HepG2 (cell line): Measurements from ENCODE around the gene P2RX6. TPM values are rescaled to one million over a fixed set of nuclear protein-coding genes. Genes with fewer than 3 reads are reported as not detected.
A peak's percentile ranks its signal among the peaks of the same experiment; 100 is the strongest.

ENCODE experiments used
- ARHGAP35 ChIP-seq: sonication (generic); formaldehyde crosslinking; IDR thresholded peaks from 2 replicates; pipeline ENCODE4 v1.9.0; 2022; ENCODE audit warnings: mild to moderate bottlenecking, inconsistent platforms, moderate library complexity, missing genetic modification reagents, borderline replicate concordance
- BORCS8-MEF2B ChIP-seq: sonication (generic); formaldehyde crosslinking; IDR thresholded peaks from 2 replicates; pipeline ENCODE4 v1.8.0; 2022; ENCODE audit warnings: mild to moderate bottlenecking, missing genetic modification reagents
- CENPT ChIP-seq: sonication (generic); formaldehyde crosslinking; IDR thresholded peaks from 2 replicates; pipeline ENCODE4 v1.8.0; 2022; ENCODE audit warnings: low read depth, mild to moderate bottlenecking, moderate library complexity, missing genetic modification reagents
- ETV5 ChIP-seq: IDR thresholded peaks from 2 replicates; pipeline ENCODE4 v1.6.1; 2018; ENCODE audit warnings: missing biosample characterization, missing genetic modification reagents, inconsistent platforms, borderline replicate concordance
- HNF4A ChIP-seq: sonication (generic); formaldehyde crosslinking; IDR thresholded peaks from 2 replicates; pipeline ENCODE4 v1.4.0; 2020; ENCODE audit warnings: missing genetic modification reagents
- HOXA5 ChIP-seq: sonication (generic); formaldehyde crosslinking; IDR thresholded peaks from 2 replicates; pipeline ENCODE4 v1.4.0; 2020; ENCODE audit warnings: missing genetic modification reagents
- NFE2L2 ChIP-seq: fragments of 150-350 bp; IDR thresholded peaks from 2 replicates; pipeline ENCODE4 v1.6.1; 2014; ENCODE audit warnings: low read length
- PATZ1 ChIP-seq: sonication (generic); formaldehyde crosslinking; IDR thresholded peaks from 2 replicates; pipeline ENCODE4 v1.4.0; 2020; ENCODE audit warnings: missing genetic modification reagents
- PHF5A ChIP-seq: IDR thresholded peaks from one replicate; pipeline ENCODE4 v1.6.1; 2018; ENCODE audit warnings: low read depth, missing genetic modification reagents; ENCODE audit not compliant: unreplicated experiment
- RAD51 ChIP-seq: fragments of 450-650 bp; IDR thresholded peaks from 2 replicates; pipeline ENCODE4 v1.6.1; 2016; ENCODE audit warnings: borderline replicate concordance
- RBAK ChIP-seq: sonication (generic); formaldehyde crosslinking; IDR thresholded peaks from 2 replicates; pipeline ENCODE4 v1.5.1; 2020; ENCODE audit warnings: mild to moderate bottlenecking, missing genetic modification reagents
- SIN3B ChIP-seq: fragments of 150-350 bp; IDR thresholded peaks from 2 replicates; pipeline ENCODE4 v1.6.1; 2014; ENCODE audit warnings: low read length
- SIX4 ChIP-seq: sonication (generic); formaldehyde crosslinking; IDR thresholded peaks from 2 replicates; pipeline ENCODE4 v1.4.0; 2020; ENCODE audit warnings: missing genetic modification reagents
- SMARCE1 ChIP-seq: fragments of 450-650 bp; IDR thresholded peaks from 2 replicates; pipeline ENCODE4 v1.6.1; 2017; ENCODE audit warnings: borderline replicate concordance
- TBP ChIP-seq: sonication (generic); formaldehyde crosslinking; IDR thresholded peaks from 2 replicates; pipeline ENCODE4 v1.5.0; 2020; ENCODE audit warnings: missing genetic modification reagents
- ZFP1 ChIP-seq: IDR thresholded peaks from 2 replicates; pipeline ENCODE4 v1.6.1; 2016
- ZNF260 ChIP-seq: sonication (generic); formaldehyde crosslinking; IDR thresholded peaks from 2 replicates; pipeline ENCODE4 v1.4.0; 2020; ENCODE audit warnings: missing genetic modification reagents, low read depth, mild to moderate bottlenecking, borderline replicate concordance
- ZNF281 ChIP-seq: sonication (generic); formaldehyde crosslinking; IDR thresholded peaks from 2 replicates; pipeline ENCODE4 v1.4.0; 2020; ENCODE audit warnings: missing genetic modification reagents, borderline replicate concordance
- ZNF567 ChIP-seq: sonication (generic); formaldehyde crosslinking; IDR thresholded peaks from 2 replicates; pipeline ENCODE4 v1.8.1; 2023; ENCODE audit warnings: mild to moderate bottlenecking, missing genetic modification reagents, borderline replicate concordance
- polyA plus RNA-seq, 8 experiments: library from polyadenylated mRNA; depleted of rRNA in 3 of 8; stranded (reverse) in 7 of 8; unstranded in 1 of 8; fragments of >200 nt; fragmentation: Illumina TruSeq in 4 of 8; extraction: Trizol in 4 of 8; gene quantifications; 2 replicates each; pipeline versions ENCODE4 v1.2.1 to v1.2.3, GENCODE V29; 2011 to 2016; ENCODE audit warnings: low read depth in 4 of 8, missing spikeins in 1 of 8, mixed read lengths in 1 of 8; ENCODE audit not compliant: insufficient read depth in 1 of 8
- total RNA-seq, 5 experiments: library from RNA; depleted of rRNA; stranded (reverse); fragments of >200 nt; fragmentation: Illumina TruSeq; extraction: Trizol; gene quantifications; 2 replicates each; pipeline ENCODE4 v1.2.3, GENCODE V29; 2016; ENCODE audit warnings: low read depth in 1 of 5
- TF ChIP-seq, protein P1 (sequence below): sonication (generic); formaldehyde crosslinking; IDR thresholded peaks from 2 replicates; pipeline ENCODE4 v1.8.0; 2022; ENCODE audit warnings: mild to moderate bottlenecking, missing genetic modification reagents; ENCODE audit not compliant: insufficient replicate concordance

The P2RX6 gene
- total and polyA plus RNA-seq, 2 of the 13 experiments (the other 11 are each of a cell fraction or from before 2014, with no cell fraction given), result 0.04 to 0.12 TPM

DNA sequence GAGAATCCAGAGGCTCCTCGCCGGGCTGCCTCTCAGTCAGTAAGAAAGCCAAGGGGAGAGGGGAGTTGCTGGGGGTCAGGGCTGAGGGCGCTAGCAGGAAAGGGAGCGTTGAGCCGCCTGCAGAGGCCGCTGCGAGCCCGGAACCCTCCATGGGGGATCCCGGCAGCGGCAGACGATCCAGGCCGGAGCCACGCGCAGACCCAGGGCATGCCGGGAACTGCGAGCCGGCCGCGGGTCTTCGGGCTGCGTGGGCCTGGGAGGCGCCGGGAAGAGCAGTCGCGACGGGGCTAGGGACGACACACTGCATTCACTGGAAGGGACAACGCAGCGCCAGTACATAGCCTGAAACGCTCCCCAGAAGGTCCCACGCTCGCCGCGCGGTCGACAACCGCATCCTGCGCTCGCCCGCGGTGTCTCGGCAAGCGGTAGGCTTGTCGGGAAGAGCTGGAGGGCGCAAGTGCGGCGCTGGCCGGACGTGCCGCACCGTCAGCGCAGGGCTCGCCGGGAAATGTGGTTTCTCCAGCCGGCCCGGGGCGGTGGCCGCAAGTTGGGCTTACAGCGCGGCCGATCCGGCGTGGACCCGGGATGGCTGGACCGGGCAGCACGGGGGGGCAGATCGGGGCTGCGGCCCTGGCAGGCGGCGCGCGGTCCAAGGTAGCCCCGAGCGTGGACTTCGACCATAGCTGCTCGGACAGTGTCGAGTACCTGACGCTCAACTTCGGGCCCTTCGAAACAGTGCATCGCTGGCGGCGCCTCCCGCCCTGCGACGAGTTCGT, 33.0 kb upstream of the P2RX6 start, which contains the start of gene LZTR1 (continued):
- TF ChIP-seq NFE2L2 (no peak), PATZ1 (CRISPR knock-in tag) (peak; percentile 46; the same call in 1 of the 2 replicates), RAD51 (no peak), ETV5 (CRISPR knock-in tag) (peak; percentile 84), SIN3B (no peak), ARHGAP35 (CRISPR knock-in tag) (peak; percentile 95), SMARCE1 (no peak), ZNF281 (CRISPR knock-in tag) (peak; percentile 19; the same call in 1 of the 2 replicates), HNF4A (no peak), TBP (CRISPR knock-in tag) (peak; percentile 29; the same call in 1 of the 2 replicates), PHF5A (peak; percentile 90), SIX4 (CRISPR knock-in tag) (no peak), ZNF567 (peak; percentile 96), CENPT (CRISPR knock-in tag) (no peak), HOXA5 (CRISPR knock-in tag) (peak; percentile 85), ZFP1 (CRISPR knock-in tag) (peak; percentile 74; the same call in 1 of the 2 replicates), ZNF260 (no peak), RBAK (no peak), BORCS8-MEF2B (CRISPR knock-in tag) (peak; percentile 90)
- TF ChIP-seq, protein P1, sequence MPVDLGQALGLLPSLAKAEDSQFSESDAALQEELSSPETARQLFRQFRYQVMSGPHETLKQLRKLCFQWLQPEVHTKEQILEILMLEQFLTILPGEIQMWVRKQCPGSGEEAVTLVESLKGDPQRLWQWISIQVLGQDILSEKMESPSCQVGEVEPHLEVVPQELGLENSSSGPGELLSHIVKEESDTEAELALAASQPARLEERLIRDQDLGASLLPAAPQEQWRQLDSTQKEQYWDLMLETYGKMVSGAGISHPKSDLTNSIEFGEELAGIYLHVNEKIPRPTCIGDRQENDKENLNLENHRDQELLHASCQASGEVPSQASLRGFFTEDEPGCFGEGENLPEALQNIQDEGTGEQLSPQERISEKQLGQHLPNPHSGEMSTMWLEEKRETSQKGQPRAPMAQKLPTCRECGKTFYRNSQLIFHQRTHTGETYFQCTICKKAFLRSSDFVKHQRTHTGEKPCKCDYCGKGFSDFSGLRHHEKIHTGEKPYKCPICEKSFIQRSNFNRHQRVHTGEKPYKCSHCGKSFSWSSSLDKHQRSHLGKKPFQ, result peak; percentile 94
